H9 (cell line): ENCODE measurements around the gene PTGER4. TPM values are rescaled to one million over a fixed set of nuclear protein-coding genes. Genes with fewer than 3 reads are reported as not detected.
A peak's percentile ranks its signal among the peaks of the same experiment; 100 is the strongest.

ENCODE experiments used
- DNase-seq: peaks from one replicate; pipeline ENCODE4 v3.0.0-alpha.2; 2017
- H2AFZ ChIP-seq: one replicate; pipeline ENCODE4 v1.6.1; 2013; ENCODE audit warnings: mild to moderate bottlenecking, low read length, control low read depth, moderate library complexity
- H2AK5ac ChIP-seq: 2 replicates; pipeline ENCODE4 v1.6.1; 2013; ENCODE audit warnings: low read length, control low read depth, mixed read lengths; ENCODE audit not compliant: insufficient read length
- H2BK120ac ChIP-seq: one replicate; pipeline ENCODE4 v1.6.1; 2013; ENCODE audit warnings: low read depth, mild to moderate bottlenecking, low read length, control low read depth, inconsistent platforms; ENCODE audit not compliant: poor library complexity, severe bottlenecking
- H2BK12ac ChIP-seq: 2 replicates; pipeline ENCODE4 v1.6.1; 2013; ENCODE audit warnings: low read length, control low read depth, mixed read lengths, low read depth; ENCODE audit not compliant: insufficient read length
- H2BK15ac ChIP-seq: 2 replicates; pipeline ENCODE4 v1.6.1; 2013; ENCODE audit warnings: low read depth, low read length, control low read depth
- H2BK20ac ChIP-seq: one replicate; pipeline ENCODE4 v1.6.1; 2013; ENCODE audit warnings: low read depth, mild to moderate bottlenecking, low read length, control low read depth, inconsistent platforms; ENCODE audit not compliant: poor library complexity, severe bottlenecking
- H2BK5ac ChIP-seq: 2 replicates; pipeline ENCODE4 v1.6.1; 2013; ENCODE audit warnings: low read length, control low read depth, mixed read lengths; ENCODE audit not compliant: insufficient read length
- H3K14ac ChIP-seq: 2 replicates; pipeline ENCODE4 v1.6.1; 2013; ENCODE audit warnings: low read length, control low read depth; ENCODE audit not compliant: insufficient read depth
- H3K18ac ChIP-seq: 2 replicates; pipeline ENCODE4 v1.6.1; 2013; ENCODE audit warnings: low read depth, mild to moderate bottlenecking, mixed read lengths, low read length, control low read depth; ENCODE audit not compliant: insufficient read length
- H3K23ac ChIP-seq: 2 replicates; pipeline ENCODE4 v1.6.1; 2013; ENCODE audit warnings: low read length, control low read depth, mixed read lengths, low read depth; ENCODE audit not compliant: insufficient read length
- H3K23me2 ChIP-seq: 2 replicates; pipeline ENCODE4 v1.6.1; 2013; ENCODE audit warnings: low read depth, mild to moderate bottlenecking, mixed read lengths, low read length, control low read depth; ENCODE audit not compliant: insufficient read length, poor library complexity, severe bottlenecking
- H3K27ac ChIP-seq: 2 replicates; pipeline ENCODE4 v1.5.1; 2013; ENCODE audit warnings: low read length, control low read depth, mixed read lengths, low read depth; ENCODE audit not compliant: insufficient read length
- H3K27me3 ChIP-seq: 2 replicates; pipeline ENCODE4 v1.6.1; 2013; ENCODE audit warnings: low read length, control low read depth, inconsistent platforms; ENCODE audit not compliant: insufficient read depth
- H3K4ac ChIP-seq: 2 replicates; pipeline ENCODE4 v1.6.1; 2013; ENCODE audit warnings: low read depth, mild to moderate bottlenecking, control low read depth, inconsistent platforms, low read length, moderate library complexity
- H3K4me1 ChIP-seq: 2 replicates; pipeline ENCODE4 v1.6.1; 2013; ENCODE audit warnings: low read length, control low read depth, inconsistent platforms; ENCODE audit not compliant: insufficient read depth
- H3K4me2 ChIP-seq: 2 replicates; pipeline ENCODE4 v1.6.1; 2013; ENCODE audit warnings: low read length, control low read depth, mixed read lengths; ENCODE audit not compliant: insufficient read length, insufficient read depth
- H3K56ac ChIP-seq: 2 replicates; pipeline ENCODE4 v1.6.1; 2013; ENCODE audit warnings: low read depth, mild to moderate bottlenecking, mixed read lengths, low read length, control low read depth; ENCODE audit not compliant: insufficient read length
- H3K79me1 ChIP-seq: 2 replicates; pipeline ENCODE4 v1.6.1; 2013; ENCODE audit warnings: low read depth, mild to moderate bottlenecking, moderate library complexity, low read length, control low read depth, inconsistent platforms; ENCODE audit not compliant: insufficient read depth, poor library complexity, severe bottlenecking
- H3K79me2 ChIP-seq: 2 replicates; pipeline ENCODE4 v1.6.1; 2013; ENCODE audit warnings: low read length, control low read depth, inconsistent platforms; ENCODE audit not compliant: insufficient read depth
- H3K9ac ChIP-seq: 2 replicates; pipeline ENCODE4 v1.6.1; 2013; ENCODE audit warnings: low read length, control low read depth, mixed read lengths; ENCODE audit not compliant: insufficient read length; ENCODE audit errors: extremely low read depth
- H3K9me3 ChIP-seq: one replicate; pipeline ENCODE4 v1.6.1; 2013; ENCODE audit warnings: low read depth, low read length, inconsistent platforms; ENCODE audit not compliant: control insufficient read depth
- H3T11ph ChIP-seq: one replicate; pipeline ENCODE4 v1.6.1; 2013; ENCODE audit warnings: mild to moderate bottlenecking, low read length, control low read depth, inconsistent platforms
- H4K20me1 ChIP-seq: one replicate; pipeline ENCODE4 v1.6.1; 2013; ENCODE audit not compliant: control insufficient read depth, insufficient read length, insufficient read depth
- H4K5ac ChIP-seq: 2 replicates; pipeline ENCODE4 v1.6.1; 2013; ENCODE audit warnings: low read depth, mild to moderate bottlenecking, mixed read lengths, low read length, control low read depth; ENCODE audit not compliant: insufficient read length
- H4K8ac ChIP-seq: replicated peaks from 2 replicates; pipeline ENCODE4 v1.6.1; 2013; ENCODE audit warnings: low read length, control low read depth, mixed read lengths, low read depth; ENCODE audit not compliant: insufficient read length
- H4K91ac ChIP-seq: 2 replicates; pipeline ENCODE4 v1.6.1; 2013; ENCODE audit warnings: low read depth, mild to moderate bottlenecking, moderate library complexity, mixed read lengths, low read length, control low read depth; ENCODE audit not compliant: insufficient read length
- H3K27ac Mint-ChIP-seq, 3 experiments: 2 replicates in 2 of 3; 3 replicates in 1 of 3; pipeline ENCODE4 v1.8.0; 2020 to 2021; ENCODE audit warnings: mixed read lengths in 3 of 3, mild to moderate bottlenecking in 1 of 3, moderate library complexity in 1 of 3
- H3K27me3 Mint-ChIP-seq: 2 replicates; pipeline ENCODE4 v1.8.0; 2021; ENCODE audit warnings: low read depth, mild to moderate bottlenecking, moderate library complexity, mixed read lengths
- H3K36me3 Mint-ChIP-seq, 3 experiments: 2 replicates in 2 of 3; 3 replicates in 1 of 3; pipeline ENCODE4 v1.8.0; 2020 to 2021; ENCODE audit warnings: low read depth in 3 of 3, mixed read lengths in 3 of 3; ENCODE audit not compliant: insufficient read depth in 1 of 3
- H3K4me1 Mint-ChIP-seq, 2 experiments: 2 replicates each; pipeline ENCODE4 v1.8.0; 2020; ENCODE audit warnings: mixed read lengths in 2 of 2
- H3K4me3 Mint-ChIP-seq, 2 experiments: 2 replicates in 1 of 2; 3 replicates in 1 of 2; pipeline ENCODE4 v1.8.0; 2020 to 2021; ENCODE audit warnings: mild to moderate bottlenecking in 2 of 2, mixed read lengths in 2 of 2, moderate library complexity in 1 of 2
- H3K9me3 Mint-ChIP-seq, 2 experiments: 2 replicates in 1 of 2; 3 replicates in 1 of 2; pipeline ENCODE4 v1.8.0; 2020; ENCODE audit warnings: mild to moderate bottlenecking in 2 of 2, mixed read lengths in 2 of 2, moderate library complexity in 1 of 2
- WGBS: extraction: QIAGEN DNeasy Blood & Tissue Kit; methylation state at CpG from one replicate; pipeline ENCODE4 v1.1.7; 2013; ENCODE audit warnings: missing lambda C conversion rate, low lambda C conversion rate, mixed read lengths; ENCODE audit not compliant: insufficient read length; ENCODE audit errors: extremely low coverage; 5-methylcytosine and 5-hydroxymethylcytosine counted together
- total RNA-seq: library from RNA; stranded (reverse); gene quantifications from 2 replicates; pipeline ENCODE4 v1.2.1, GENCODE V29; 2021
- TF ChIP-seq, protein P1 (sequence below): fragments of 200-600 bp; sonication (generic); conservative IDR thresholded peaks from 3 replicates; pipeline ENCODE4 v1.8.0; 2021; ENCODE audit warnings: antibody characterized with exemption, mild to moderate bottlenecking

PTGER4 gene
- total RNA-seq, 1 experiment from 2014 or later, result 0.35 TPM

DNA sequence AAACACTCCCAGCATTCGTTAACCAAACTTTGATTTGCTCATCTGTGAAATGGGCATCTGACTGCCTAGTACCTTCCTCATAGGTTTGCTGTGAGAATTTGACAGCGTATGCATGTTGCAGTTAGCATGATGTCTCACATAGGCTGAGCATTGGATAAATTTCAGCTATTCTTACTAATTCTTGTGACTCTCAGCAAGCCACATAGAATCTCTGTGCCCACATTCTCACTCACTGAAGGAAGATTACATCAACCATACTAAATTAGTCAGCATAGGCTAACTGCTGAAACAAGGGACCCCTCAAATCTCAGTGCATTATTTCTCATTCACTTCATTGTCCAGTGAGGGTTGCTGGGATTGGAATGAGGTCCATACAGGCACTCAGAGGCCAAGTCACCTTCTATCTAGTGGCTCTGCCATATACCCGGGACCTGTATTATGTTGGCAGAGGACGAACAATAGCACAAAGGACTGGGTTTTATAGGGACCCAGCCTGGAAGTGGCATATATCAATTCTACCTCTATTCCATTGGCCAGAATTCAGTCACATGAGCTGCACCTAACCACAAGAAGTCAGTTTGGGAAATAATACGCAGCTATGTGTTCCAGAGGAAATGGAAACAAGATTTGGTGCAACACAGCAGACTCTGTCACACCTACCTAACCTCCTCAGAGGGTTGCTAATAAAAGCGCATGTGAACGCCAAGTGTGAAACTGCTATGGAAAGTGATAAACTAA, 4.2 kb upstream of the PTGER4 start:
- Histone ChIP-seq H3K23me2 (peaks cover 12% of the 10 kb centered on the region), H3K18ac (no peak overlapping the region), H3K4ac (no peak overlapping the region), H3K27me3 (peaks cover 6% of the 10 kb centered on the region), H4K20me1 (no peaks in the 10 kb centered on the region), H3K9ac (no peak overlapping the region), H3K79me1 (no peaks in the 10 kb centered on the region), H3K4me1 (peaks cover 5% of the 10 kb centered on the region; the same call in 1 of the 2 replicates), H2AFZ (no peak overlapping the region), H3K27ac (no peak overlapping the region), H2AK5ac (no peak overlapping the region), H3K9me3 (no peaks in the 10 kb centered on the region), H3K79me2 (no peaks in the 10 kb centered on the region), H3K14ac (no peak overlapping the region), H2BK15ac (no peak overlapping the region), H2BK12ac (peak overlapping the region; percentile 41), H4K8ac (no peak overlapping the region), H3K23ac (no peak overlapping the region), H2BK120ac (no peak overlapping the region), H2BK20ac (no peak overlapping the region), H4K5ac (no peak overlapping the region), H2BK5ac (no peak overlapping the region), H4K91ac (no peak overlapping the region), H3T11ph (no peak overlapping the region), H3K4me2 (no peak overlapping the region), H3K56ac (no peak overlapping the region)
- peaks cover 20% of the 10 kb centered on the region for H3K27me3 Mint-ChIP-seq
- TF ChIP-seq, protein P1, sequence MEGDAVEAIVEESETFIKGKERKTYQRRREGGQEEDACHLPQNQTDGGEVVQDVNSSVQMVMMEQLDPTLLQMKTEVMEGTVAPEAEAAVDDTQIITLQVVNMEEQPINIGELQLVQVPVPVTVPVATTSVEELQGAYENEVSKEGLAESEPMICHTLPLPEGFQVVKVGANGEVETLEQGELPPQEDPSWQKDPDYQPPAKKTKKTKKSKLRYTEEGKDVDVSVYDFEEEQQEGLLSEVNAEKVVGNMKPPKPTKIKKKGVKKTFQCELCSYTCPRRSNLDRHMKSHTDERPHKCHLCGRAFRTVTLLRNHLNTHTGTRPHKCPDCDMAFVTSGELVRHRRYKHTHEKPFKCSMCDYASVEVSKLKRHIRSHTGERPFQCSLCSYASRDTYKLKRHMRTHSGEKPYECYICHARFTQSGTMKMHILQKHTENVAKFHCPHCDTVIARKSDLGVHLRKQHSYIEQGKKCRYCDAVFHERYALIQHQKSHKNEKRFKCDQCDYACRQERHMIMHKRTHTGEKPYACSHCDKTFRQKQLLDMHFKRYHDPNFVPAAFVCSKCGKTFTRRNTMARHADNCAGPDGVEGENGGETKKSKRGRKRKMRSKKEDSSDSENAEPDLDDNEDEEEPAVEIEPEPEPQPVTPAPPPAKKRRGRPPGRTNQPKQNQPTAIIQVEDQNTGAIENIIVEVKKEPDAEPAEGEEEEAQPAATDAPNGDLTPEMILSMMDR, result no peak
- H3K4me3 Mint-ChIP-seq, result no peak overlapping the region
- DNase-seq, result no peak
- no peak overlapping the region for H3K27ac Mint-ChIP-seq
- WGBS, result no CpG with 5 or more reads among the region's 7 CpGs
- H3K9me3 Mint-ChIP-seq, result peaks cover 0 to under 1% of the 10 kb centered on the region in 2 experiments; a peak in 1 of 5 replicates
- H3K4me1 Mint-ChIP-seq, result peaks cover 24 to 27% of the 10 kb centered on the region in 2 experiments
- no peaks in the 10 kb centered on the region for H3K36me3 Mint-ChIP-seq
